ENCODE results near the gene PTPRT. TPM values are rescaled to one million over a fixed set of nuclear protein-coding genes. Genes with fewer than 3 reads are reported as not detected.

The PTPRT gene
- total and polyA plus RNA-seq, 2 of the 13 experiments (the other 11 are each of a cell fraction or from before 2014, with no cell fraction given) = under 0.01 to 0.09 TPM

DNA sequence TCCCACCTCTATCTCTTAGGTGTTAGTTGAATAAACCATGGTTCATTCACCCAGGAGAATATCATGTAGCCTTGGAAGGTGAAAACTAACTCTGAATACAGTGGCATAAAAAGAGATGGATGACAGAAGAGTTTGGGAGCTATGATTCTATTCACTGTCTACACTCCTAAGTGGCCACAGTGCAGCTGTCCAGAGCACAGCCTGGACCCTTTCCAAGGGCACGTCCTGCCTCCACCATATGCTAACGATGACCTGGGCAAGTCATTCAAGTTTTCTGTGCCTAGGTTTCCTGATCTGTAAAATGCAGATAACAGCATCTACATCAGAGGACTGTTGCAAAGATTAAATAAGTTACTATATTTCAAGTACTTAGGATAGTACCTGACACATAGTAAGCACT lies 314.1 kb downstream of the PTPRT start:
- POLR2A ChIA-PET = no interaction called here
- no TSS peak for BruUV-seq (replicated peaks)
- Histone ChIP-seq H3K9ac (ENCODE audit: insufficient read depth, low read depth, low read length) (no peak overlapping the region), H2AFZ (ENCODE audit: low read length) (no peak overlapping the region), H3K4me1 (ENCODE audit: insufficient read depth, low read length) (no peaks in the 10 kb centered on the region), H3K79me2 (ENCODE audit: insufficient read depth, low read length) (no peaks in the 10 kb centered on the region), H3K4me2 (ENCODE audit: low read depth, low read length) (no peak overlapping the region), H3K4me3 (replicated peaks in 1 of 3; ENCODE audit: insufficient read depth in 1 of 3, low read depth in 2 of 3, low read length in 3 of 3) (no peak overlapping the region), H3K36me3 (replicated peaks in 1 of 2; ENCODE audit: control insufficient read depth in 1 of 2, insufficient read depth in 2 of 2, low read length in 2 of 2) (no peaks in the 10 kb centered on the region), H3K27me3 (ENCODE audit: control insufficient read depth in 1 of 2, insufficient read depth in 2 of 2, low read length in 2 of 2) (no peaks in the 10 kb centered on the region), H3K27ac (ENCODE audit: extremely low read length, insufficient read depth, low read length) (no peak overlapping the region), H3K9me3 (ENCODE audit: low read length) (peaks cover 12% of the 10 kb centered on the region), H4K20me1 (ENCODE audit: insufficient read depth, low read length) (no peaks in the 10 kb centered on the region)
- in situ Hi-C loops (cut with HindIII; ENCODE audit: extremely low pct_ligation_motif_present, low pct_unique_long_range_greater_than_20kb) = no loop called here
- DNase-seq (ENCODE audit: low spot score) (no peak), ATAC-seq (no peak), FAIRE-seq (no peak)
- TF ChIP-seq RBAK (CRISPR knock-in tag; IDR thresholded peaks at IDR 0.05) (no peak), ZSCAN12 (CRISPR knock-in tag; IDR thresholded peaks at IDR 0.05) (no peak), ZNF674 (CRISPR knock-in tag; IDR thresholded peaks at IDR 0.05; ENCODE audit: low read depth) (no peak), ZSCAN22 (CRISPR knock-in tag; IDR thresholded peaks at IDR 0.05) (no peak), TBL1XR1 (IDR thresholded peaks at IDR 0.05; ENCODE audit: borderline replicate concordance, low read length, partially characterized antibody) (no peak), GMEB2 (CRISPR knock-in tag; IDR thresholded peaks at IDR 0.05; ENCODE audit: low read depth) (no peak), MYPOP (CRISPR knock-in tag; IDR thresholded peaks at IDR 0.05) (no peak), MAZ (IDR thresholded peaks at IDR 0.05; ENCODE audit: borderline replicate concordance, low read depth, low read length) (no peak), MAZ (CRISPR knock-in tag; IDR thresholded peaks at IDR 0.05; ENCODE audit: low read depth) (no peak), GMEB1 (CRISPR knock-in tag; IDR thresholded peaks at IDR 0.05; ENCODE audit: borderline replicate concordance) (no peak), KDM1A (CRISPR knock-in tag; IDR thresholded peaks at IDR 0.05) (no peak), MYNN (CRISPR knock-in tag; IDR thresholded peaks at IDR 0.05; ENCODE audit: low read depth) (no peak), GATAD1 (CRISPR knock-in tag; IDR thresholded peaks at IDR 0.05) (no peak)
- TF ChIP-seq, protein P1, sequence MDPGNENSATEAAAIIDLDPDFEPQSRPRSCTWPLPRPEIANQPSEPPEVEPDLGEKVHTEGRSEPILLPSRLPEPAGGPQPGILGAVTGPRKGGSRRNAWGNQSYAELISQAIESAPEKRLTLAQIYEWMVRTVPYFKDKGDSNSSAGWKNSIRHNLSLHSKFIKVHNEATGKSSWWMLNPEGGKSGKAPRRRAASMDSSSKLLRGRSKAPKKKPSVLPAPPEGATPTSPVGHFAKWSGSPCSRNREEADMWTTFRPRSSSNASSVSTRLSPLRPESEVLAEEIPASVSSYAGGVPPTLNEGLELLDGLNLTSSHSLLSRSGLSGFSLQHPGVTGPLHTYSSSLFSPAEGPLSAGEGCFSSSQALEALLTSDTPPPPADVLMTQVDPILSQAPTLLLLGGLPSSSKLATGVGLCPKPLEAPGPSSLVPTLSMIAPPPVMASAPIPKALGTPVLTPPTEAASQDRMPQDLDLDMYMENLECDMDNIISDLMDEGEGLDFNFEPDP (CRISPR knock-in tag; conservative IDR thresholded peaks at IDR 0.05) = no peak
- WGBS (ENCODE audit: low lambda C conversion rate) = 3% methylated on average over 2 of the region's 2 CpGs
- CTCF ChIA-PET (ENCODE audit: low intra/inter-chr PET ratio, low total read pairs) = no interaction called here
- intact Hi-C loops (cut with micrococcal nuclease; ENCODE audit: unreplicated experiment) = no loop called here
